ENCODE data around the gene CAMKMT. TPM values are rescaled to one million over a fixed set of nuclear protein-coding genes. Genes with fewer than 3 reads are reported as not detected.

The CAMKMT gene
- total RNA-seq, 1 experiment from 2014 or later: 17.4 TPM

DNA sequence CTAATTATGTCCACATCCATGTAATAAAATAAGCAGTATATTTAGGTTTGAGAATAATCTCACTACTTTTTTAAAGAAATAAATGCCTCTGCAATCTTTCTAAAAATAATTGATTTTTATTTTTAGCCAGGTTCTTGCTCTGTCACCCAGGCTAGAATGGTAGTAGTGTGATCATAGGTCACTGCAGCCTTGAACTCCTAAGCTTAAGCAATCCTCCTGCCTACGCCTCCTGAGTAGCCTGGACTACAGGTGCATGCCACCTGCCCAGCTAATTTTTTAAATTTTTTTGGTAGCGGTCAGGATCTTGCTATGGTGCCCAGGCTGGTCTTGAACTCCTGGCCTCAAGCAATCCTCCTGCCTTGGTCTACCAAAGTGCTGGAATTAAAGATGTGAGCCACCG is 133.3 kb downstream of the CAMKMT start:
- H2BK120ac ChIP-seq (ENCODE audit: low read depth, low read length, poor library complexity, severe bottlenecking): no peak overlapping the region
- no peak overlapping the region for H3K56ac ChIP-seq (ENCODE audit: insufficient read length, low read depth, low read length)
- Mint-ChIP-seq H3K27ac (no peak overlapping the region), H3K36me3 (ENCODE audit: insufficient read depth in 1 of 3, low read depth in 3 of 3) (no peaks in the 10 kb centered on the region), H3K9me3 (no peaks in the 10 kb centered on the region), H3K4me3 (no peak overlapping the region), H3K4me1 (peaks cover 8% of the 10 kb centered on the region in 2 experiments; a peak in 2 of 4 replicates), H3K27me3 (ENCODE audit: low read depth) (no peaks in the 10 kb centered on the region)
- H4K5ac ChIP-seq (ENCODE audit: insufficient read length, low read depth, low read length): no peak overlapping the region
- no peak overlapping the region for H4K8ac ChIP-seq (replicated peaks; ENCODE audit: insufficient read length, low read depth, low read length)
- H3K23me2 ChIP-seq (ENCODE audit: insufficient read length, low read depth, low read length, poor library complexity, severe bottlenecking): no peaks in the 10 kb centered on the region
- H3K4me1 ChIP-seq (ENCODE audit: insufficient read depth, low read length): no peaks in the 10 kb centered on the region
- H3K14ac ChIP-seq (ENCODE audit: insufficient read depth, low read length): no peak overlapping the region
- H3K79me1 ChIP-seq (ENCODE audit: insufficient read depth, low read depth, low read length, poor library complexity, severe bottlenecking): no peaks in the 10 kb centered on the region
- DNase-seq: no peak
- no peaks in the 10 kb centered on the region for H3K9me3 ChIP-seq (ENCODE audit: control insufficient read depth, low read depth, low read length)
- H2AFZ ChIP-seq (ENCODE audit: low read length): no peak overlapping the region
- H2BK5ac ChIP-seq (ENCODE audit: insufficient read length, low read length): no peak overlapping the region
- no CpG with 5 or more reads among the region's 3 CpGs for WGBS (ENCODE audit: extremely low coverage, insufficient read length, low lambda C conversion rate)
- H4K20me1 ChIP-seq (ENCODE audit: control insufficient read depth, insufficient read depth, insufficient read length): no peaks in the 10 kb centered on the region
- H2BK15ac ChIP-seq (ENCODE audit: low read depth, low read length): no peak overlapping the region
- no peak overlapping the region for H2AK5ac ChIP-seq (ENCODE audit: insufficient read length, low read length)
- TF ChIP-seq CTCF (conservative IDR thresholded peaks at IDR 0.05): no peak
- no peak overlapping the region for H3K9ac ChIP-seq (ENCODE audit: extremely low read depth, insufficient read length, low read length)
- no peak overlapping the region for H3K27ac ChIP-seq (ENCODE audit: insufficient read length, low read depth, low read length)
- H4K91ac ChIP-seq (ENCODE audit: insufficient read length, low read depth, low read length): no peak overlapping the region
- H3K79me2 ChIP-seq (ENCODE audit: insufficient read depth, low read length): no peaks in the 10 kb centered on the region
- no peak overlapping the region for H3K4ac ChIP-seq (ENCODE audit: low read depth, low read length)
- H3T11ph ChIP-seq (ENCODE audit: low read length): no peak overlapping the region
- H2BK20ac ChIP-seq (ENCODE audit: low read depth, low read length, poor library complexity, severe bottlenecking): no peak overlapping the region
- H3K4me2 ChIP-seq (ENCODE audit: insufficient read depth, insufficient read length, low read length): no peak overlapping the region
- H2BK12ac ChIP-seq (ENCODE audit: insufficient read length, low read depth, low read length): no peak overlapping the region
- H3K27me3 ChIP-seq (ENCODE audit: insufficient read depth, low read length): no peaks in the 10 kb centered on the region
- no peak overlapping the region for H3K23ac ChIP-seq (ENCODE audit: insufficient read length, low read depth, low read length)
- no peak overlapping the region for H3K18ac ChIP-seq (ENCODE audit: insufficient read length, low read depth, low read length)

Measured in H9 (cell line).